ENCODE data around the gene PITHD1. TPM values are rescaled to one million over a fixed set of nuclear protein-coding genes. Genes with fewer than 3 reads are reported as not detected.
A peak's percentile ranks its signal among the peaks of the same experiment; 100 is the strongest.
"Not testable (repeated sequence)": the region's sequence is repeated elsewhere in the genome, so short reads cannot be mapped to it uniquely, and the experiment has no call there.

Gene PITHD1
- total RNA-seq, 2 experiments from 2014 or later = 110 to 111 TPM

- H3K4me1 ChIP-seq (ENCODE audit: insufficient read depth, low read length) = peaks cover 34% of the 10 kb centered on the region
- no peaks in the 10 kb centered on the region for H3K9me3 Mint-ChIP-seq
- H3K4me1 Mint-ChIP-seq (ENCODE audit: low read depth) = peaks cover 38% of the 10 kb centered on the region
- TF ChIP-seq CTCF (IDR thresholded peaks at IDR 0.05) = no peak
- CTCF ChIA-PET = interaction anchor here (1.2 to 2.5 kb wide), 3 partner anchors 10 to 30 kb away, joined by 4 to 10 read pairs (median 4); no protein-coding TSS in a partner anchor
- peaks cover 23% of the 10 kb centered on the region for H3K36me3 ChIP-seq (ENCODE audit: insufficient read depth, low read length)
- no peaks in the 10 kb centered on the region for H3K27me3 Mint-ChIP-seq
- H3K27me3 ChIP-seq (ENCODE audit: control insufficient read depth in 1 of 2, insufficient read depth in 2 of 2, low read length in 2 of 2) = no peaks in the 10 kb centered on the region
- POLR2A ChIA-PET = interaction anchor here (0.6 to 3.4 kb wide), 7 partner anchors 8 to 180 kb away, joined by 3 to 28 read pairs (median 4); partner anchors contain the start of genes GALE, LYPLA2 and PNRC2
- intact Hi-C loops (cut with DNase I, micrococcal nuclease) = loop anchor here in 1 of 2 experiments (5.0 kb wide), 1 partner anchor 38 kb away; the partner anchor contains the start of gene ELOA
- ATAC-seq (ENCODE audit: poor library complexity) (no peak), DNase-seq (no peak)
- no peaks in the 10 kb centered on the region for H3K9me3 ChIP-seq (ENCODE audit: control insufficient read depth in 1 of 2, insufficient read depth in 1 of 2, low read length in 2 of 2)
- H3K4me3 Mint-ChIP-seq = peak overlapping the region; percentile 88
- H3K4me3 ChIP-seq (ENCODE audit: low read length) = no peak overlapping the region
- H3K27ac ChIP-seq (ENCODE audit: low read depth in 1 of 2, low read length in 2 of 2) = no peak overlapping the region
- peak overlapping the region; percentile 98 for H3K27ac Mint-ChIP-seq
- H3K36me3 Mint-ChIP-seq (ENCODE audit: low read depth) = peaks cover 46% of the 10 kb centered on the region
These were observed 1.7 kb downstream of the PITHD1 start for GRCh38 chr1:23779826-23780371.

- DNase-seq; H3K27ac Mint-ChIP-seq; H3K9me3 Mint-ChIP-seq; H3K4me3 ChIP-seq (ENCODE audit: low read length); H3K27ac ChIP-seq (ENCODE audit: low read depth in 1 of 2, low read length in 2 of 2); H3K4me3 Mint-ChIP-seq; ATAC-seq (ENCODE audit: poor library complexity); H3K9me3 ChIP-seq (ENCODE audit: control insufficient read depth in 1 of 2, insufficient read depth in 1 of 2, low read length in 2 of 2); H3K27me3 ChIP-seq (ENCODE audit: control insufficient read depth in 1 of 2, insufficient read depth in 2 of 2, low read length in 2 of 2); POLR2A ChIA-PET; H3K27me3 Mint-ChIP-seq; intact Hi-C loops (cut with DNase I, micrococcal nuclease): not testable (repeated sequence)
- CTCF ChIA-PET = interaction anchor here (1.8 kb wide), 1 partner anchor 11 kb away, joined by 9 read pairs; no protein-coding TSS in a partner anchor
- Histone ChIP-seq H3K4me1 (ENCODE audit: insufficient read depth, low read length) (peaks cover 24% of the 10 kb centered on the region), H3K36me3 (ENCODE audit: insufficient read depth, low read length) (peaks cover 52% of the 10 kb centered on the region)
- Mint-ChIP-seq H3K4me1 (ENCODE audit: low read depth) (peaks cover 30% of the 10 kb centered on the region), H3K36me3 (ENCODE audit: low read depth) (peaks cover 73% of the 10 kb centered on the region)
These were observed 4.9 kb downstream of the PITHD1 start for GRCh38 chr1:23783141-23783540.

- H3K27ac Mint-ChIP-seq = no peak overlapping the region
- H3K9me3 ChIP-seq (ENCODE audit: control insufficient read depth in 1 of 2, insufficient read depth in 1 of 2, low read length in 2 of 2) = no peaks in the 10 kb centered on the region
- peaks cover 16% of the 10 kb centered on the region for H3K4me1 Mint-ChIP-seq (ENCODE audit: low read depth)
- peaks cover 66% of the 10 kb centered on the region for H3K36me3 Mint-ChIP-seq (ENCODE audit: low read depth)
- no peak overlapping the region for H3K4me3 Mint-ChIP-seq
- peaks cover 53% of the 10 kb centered on the region for H3K36me3 ChIP-seq (ENCODE audit: insufficient read depth, low read length)
- DNase-seq = no peak
- H3K4me1 ChIP-seq (ENCODE audit: insufficient read depth, low read length) = peaks cover 11% of the 10 kb centered on the region
- H3K4me3 ChIP-seq (ENCODE audit: low read length) = no peak overlapping the region
- H3K27ac ChIP-seq (ENCODE audit: low read depth in 1 of 2, low read length in 2 of 2) = no peak overlapping the region
- no peaks in the 10 kb centered on the region for H3K27me3 ChIP-seq (ENCODE audit: control insufficient read depth in 1 of 2, insufficient read depth in 2 of 2, low read length in 2 of 2)
- no peak for TF ChIP-seq CTCF (IDR thresholded peaks at IDR 0.05)
- intact Hi-C loops (cut with DNase I, micrococcal nuclease) = no loop called here
- no peaks in the 10 kb centered on the region for H3K27me3 Mint-ChIP-seq
- ATAC-seq (ENCODE audit: poor library complexity) = no peak
- ChIA-PET CTCF (interaction anchor here (1.3 kb wide), 1 partner anchor 13 kb away, joined by 3 read pairs; no protein-coding TSS in a partner anchor), POLR2A (no interaction called here)
- H3K9me3 Mint-ChIP-seq = no peaks in the 10 kb centered on the region
These were observed 6.6 kb downstream of the PITHD1 start for GRCh38 chr1:23784846-23785245.

Data from CD4-positive, alpha-beta T cell (primary cell).